GM12873 (cell line): ENCODE results near the gene GON7.

Source experiments
- CTCF ChIP-seq: IDR thresholded peaks from 2 replicates; pipeline ENCODE4 v1.5.1; 2012; ENCODE audit warnings: low read depth, mild to moderate bottlenecking, moderate library complexity, low read length, control low read depth; ENCODE audit not compliant: insufficient read depth; ENCODE audit errors: missing control alignments

GON7 gene

DNA sequence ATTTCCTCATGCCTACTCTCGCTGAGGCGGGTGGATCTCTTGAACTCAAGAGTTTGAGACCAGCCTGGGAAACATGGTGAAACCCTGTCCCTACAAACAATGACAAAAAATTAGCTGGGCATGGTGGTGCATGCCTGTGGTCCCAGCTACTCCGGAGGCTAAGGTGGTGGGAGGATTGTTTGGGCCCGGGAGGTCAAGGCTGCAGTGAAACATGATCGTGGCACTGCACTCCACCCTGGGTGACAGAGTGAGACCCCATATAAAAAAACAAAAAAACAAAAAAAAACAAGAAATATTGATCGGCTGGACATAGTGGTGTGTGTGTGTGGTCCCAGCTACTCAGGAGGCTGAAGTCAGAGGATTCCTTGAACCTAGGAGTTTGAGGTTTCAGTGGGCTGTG is 31.4 kb downstream of the GON7 start:
- no peak for TF ChIP-seq CTCF

- TF ChIP-seq CTCF = no peak
These were observed 32.9 kb downstream of the GON7 start for GRCh38 chr14:93173943-93174395.

DNA sequence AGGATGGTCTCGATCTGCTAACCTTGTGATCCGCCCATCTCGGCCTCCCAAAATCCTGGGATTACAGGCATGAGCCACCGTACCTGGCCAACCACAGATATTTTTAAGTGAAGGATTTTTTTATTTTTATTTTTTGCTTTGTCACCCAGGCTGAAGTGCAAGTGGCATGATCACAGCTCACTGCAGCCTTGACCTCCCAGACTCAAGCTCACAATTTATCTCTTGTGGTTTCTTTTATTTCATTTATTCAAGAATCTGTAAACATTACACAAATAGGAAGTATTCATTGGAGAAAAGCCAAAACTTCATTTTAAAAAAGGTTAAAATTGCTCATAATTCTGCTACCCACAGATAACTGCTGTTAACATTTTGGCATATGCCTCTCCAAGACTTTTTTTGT is 35.5 kb downstream of the GON7 start:
- TF ChIP-seq CTCF = no peak

- peak; percentile 10 for TF ChIP-seq CTCF
These were observed 43.3 kb downstream of the GON7 start for GRCh38 chr14:93163564-93163963.

DNA sequence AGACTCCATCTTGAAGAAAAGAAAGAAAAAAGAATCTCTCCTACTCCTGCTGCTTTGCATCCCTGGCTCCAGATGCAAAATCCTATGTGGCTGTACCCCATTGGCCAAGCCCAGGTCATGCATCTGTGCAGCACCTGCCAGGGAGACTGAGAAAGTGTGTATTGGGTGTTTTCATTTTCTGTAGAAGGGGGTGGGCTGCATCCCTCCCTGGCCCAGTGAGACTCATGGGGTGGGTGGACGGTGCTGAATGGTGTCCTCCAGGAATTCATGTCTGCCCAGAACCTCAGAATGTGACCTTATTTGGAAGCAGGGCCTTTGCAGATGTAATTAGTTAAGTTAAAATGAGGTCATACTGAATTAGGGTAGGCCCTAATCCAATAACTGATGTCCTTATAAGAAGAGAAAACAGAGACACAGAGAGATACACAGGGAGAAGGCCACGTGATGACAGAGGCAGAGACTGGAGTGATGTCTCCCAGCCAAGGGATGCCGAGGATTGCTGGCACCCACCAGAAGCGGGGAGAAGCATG is 45.4 kb downstream of the GON7 start:
- no peak for TF ChIP-seq CTCF

- peak; percentile 41 for TF ChIP-seq CTCF
These were observed 46.5 kb downstream of the GON7 start for GRCh38 chr14:93160353-93160801.

GRCh38 chr14:93156693-93157369 is 50.0 kb downstream of the GON7 start:
- TF ChIP-seq CTCF = no peak
